GM23338 (cell line): ENCODE measurements around the gene LETMD1. TPM values are rescaled to one million over a fixed set of nuclear protein-coding genes. Genes with fewer than 3 reads are reported as not detected.
A peak's percentile ranks its signal among the peaks of the same experiment; 100 is the strongest.

Experiments
- ATAC-seq: fragments of 200-7000 bp; cut with Tn5 transposase; 3 replicates; pipeline ENCODE4 v1.9.1; 2020
- DNase-seq: peaks from one replicate; pipeline ENCODE4 v3.0.0-alpha.2; 2015; ENCODE audit warnings: low spot score
- H2AFZ ChIP-seq: fragments of 200-600 bp; sonication (generic); 2 replicates; pipeline ENCODE4 v1.8.0; 2016; ENCODE audit warnings: antibody characterized with exemption, mild to moderate bottlenecking, moderate library complexity
- H3F3A ChIP-seq: fragments of 200-600 bp; sonication (generic); replicated peaks from 2 replicates; pipeline ENCODE4 v1.8.0; 2017; ENCODE audit warnings: antibody characterized with exemption, mixed run types, low read depth
- H3K27ac ChIP-seq: fragments of 200-600 bp; sonication (generic); 2 replicates; pipeline ENCODE4 v1.6.1; 2016; ENCODE audit warnings: low read depth
- H3K27me3 ChIP-seq: fragments of 200-600 bp; sonication (generic); 2 replicates; pipeline ENCODE4 v1.8.0; 2016; ENCODE audit warnings: mild to moderate bottlenecking, mixed run types, moderate library complexity; ENCODE audit not compliant: insufficient read depth
- H3K36me3 ChIP-seq: fragments of 200-600 bp; sonication (generic); 2 replicates; pipeline ENCODE4 v1.8.0; 2016; ENCODE audit warnings: mild to moderate bottlenecking; ENCODE audit not compliant: insufficient read depth
- H3K4me1 ChIP-seq: fragments of 200-600 bp; sonication (generic); 2 replicates; pipeline ENCODE4 v1.8.0; 2016; ENCODE audit warnings: mild to moderate bottlenecking, moderate library complexity; ENCODE audit not compliant: insufficient read depth
- H3K4me2 ChIP-seq: fragments of 200-600 bp; sonication (generic); 2 replicates; pipeline ENCODE4 v1.7.1; 2017; ENCODE audit warnings: mixed run types
- H3K4me3 ChIP-seq: fragments of 200-600 bp; sonication (generic); 2 replicates; pipeline ENCODE4 v1.6.1; 2016; ENCODE audit warnings: mixed run types
- H3K79me2 ChIP-seq: fragments of 200-600 bp; sonication (generic); replicated peaks from 2 replicates; pipeline ENCODE4 v1.8.0; 2017; ENCODE audit warnings: mild to moderate bottlenecking; ENCODE audit not compliant: insufficient read depth
- H3K9me2 ChIP-seq: fragments of 200-600 bp; sonication (generic); 2 replicates; pipeline ENCODE4 v1.8.0; 2017; ENCODE audit not compliant: insufficient read depth
- H4K20me1 ChIP-seq: fragments of 200-600 bp; sonication (generic); replicated peaks from 2 replicates; pipeline ENCODE4 v1.8.0; 2017; ENCODE audit warnings: mild to moderate bottlenecking; ENCODE audit not compliant: insufficient read depth
- H3K27ac Mint-ChIP-seq: 2 replicates; pipeline ENCODE4 v1.8.0; 2020; ENCODE audit warnings: inconsistent platforms, mild to moderate bottlenecking, moderate library complexity, mixed read lengths
- H3K27me3 Mint-ChIP-seq: 3 replicates; pipeline ENCODE4 v1.8.0; 2022; ENCODE audit warnings: low read depth, mild to moderate bottlenecking, moderate library complexity, mixed read lengths, inconsistent platforms; ENCODE audit not compliant: insufficient read depth, poor library complexity
- H3K36me3 Mint-ChIP-seq: 3 replicates; pipeline ENCODE4 v1.8.0; 2021; ENCODE audit warnings: low read depth, mild to moderate bottlenecking, inconsistent platforms, moderate library complexity, mixed read lengths
- H3K4me1 Mint-ChIP-seq: 3 replicates; pipeline ENCODE4 v1.8.0; 2020; ENCODE audit warnings: mild to moderate bottlenecking, inconsistent platforms, mixed read lengths
- H3K4me3 Mint-ChIP-seq: 3 replicates; pipeline ENCODE4 v1.8.0; 2021; ENCODE audit warnings: moderate library complexity, mild to moderate bottlenecking, inconsistent platforms, mixed read lengths
- H3K9me3 Mint-ChIP-seq: 3 replicates; pipeline ENCODE4 v1.8.0; 2020; ENCODE audit warnings: moderate library complexity, mild to moderate bottlenecking, inconsistent platforms, mixed read lengths
- CREB1 ChIP-seq: fragments of 250-450 bp; sonication (Bioruptor Pico); IDR thresholded peaks from 2 replicates; pipeline ENCODE4 v1.5.0; 2020; ENCODE audit warnings: low read depth, mild to moderate bottlenecking, moderate library complexity
- EZH2 ChIP-seq: fragments of 200-600 bp; sonication (generic); IDR thresholded peaks from one replicate; pipeline ENCODE4 v1.8.0; 2017; ENCODE audit warnings: antibody characterized with exemption, mild to moderate bottlenecking, low read depth; ENCODE audit not compliant: unreplicated experiment
- EZH2phosphoT487 ChIP-seq: fragments of 200-600 bp; sonication (generic); IDR thresholded peaks from one replicate; pipeline ENCODE4 v1.8.1; 2018; ENCODE audit warnings: antibody characterized with exemption; ENCODE audit not compliant: unreplicated experiment
- POLR2AphosphoS5 ChIP-seq: IDR thresholded peaks from 2 replicates; pipeline ENCODE4 v1.6.1; 2016; ENCODE audit warnings: antibody characterized with exemption, low read depth
- ZNF114 ChIP-seq: fragments of 250-450 bp; sonication (Bioruptor Pico); IDR thresholded peaks from 2 replicates; pipeline ENCODE4 v1.5.0; 2020; ENCODE audit warnings: mild to moderate bottlenecking, moderate library complexity
- polyA plus RNA-seq: library from polyadenylated mRNA; unstranded; fragments of >200 nt; fragmentation: Nextera tagmentation; extraction: Ambion mirVana; gene quantifications from 2 replicates; pipeline ENCODE4 v1.2.1, GENCODE V29; 2016
- total RNA-seq: library from RNA; depleted of rRNA; stranded (reverse); fragments of >200 nt; shearing (Covaris generic); gene quantifications from 2 replicates; pipeline ENCODE4 v1.2.3, GENCODE V29; 2014
- TF ChIP-seq, protein P1 (sequence below): fragments of 250-450 bp; sonication (Bioruptor Pico); IDR thresholded peaks from 2 replicates; pipeline ENCODE4 v1.5.0; 2020; ENCODE audit warnings: mild to moderate bottlenecking, moderate library complexity
- TF ChIP-seq, protein P2 (sequence below): IDR thresholded peaks from 2 replicates; pipeline ENCODE4 v1.6.1; 2016; ENCODE audit warnings: antibody characterized with exemption
- TF ChIP-seq, protein P3 (sequence below), 2 experiments: fragments of 200-600 bp in 1 of 2; sonication (generic) in 1 of 2; conservative IDR thresholded peaks; 2 replicates each; pipeline versions ENCODE4 v1.5.1 to v1.6.1; 2016 to 2017; ENCODE audit warnings: antibody characterized with exemption in 2 of 2, low read depth in 2 of 2, mild to moderate bottlenecking in 2 of 2, moderate library complexity in 1 of 2

Gene LETMD1
- total and polyA plus RNA-seq, 2 experiments from 2014 or later = 15.7 to 29.9 TPM

DNA sequence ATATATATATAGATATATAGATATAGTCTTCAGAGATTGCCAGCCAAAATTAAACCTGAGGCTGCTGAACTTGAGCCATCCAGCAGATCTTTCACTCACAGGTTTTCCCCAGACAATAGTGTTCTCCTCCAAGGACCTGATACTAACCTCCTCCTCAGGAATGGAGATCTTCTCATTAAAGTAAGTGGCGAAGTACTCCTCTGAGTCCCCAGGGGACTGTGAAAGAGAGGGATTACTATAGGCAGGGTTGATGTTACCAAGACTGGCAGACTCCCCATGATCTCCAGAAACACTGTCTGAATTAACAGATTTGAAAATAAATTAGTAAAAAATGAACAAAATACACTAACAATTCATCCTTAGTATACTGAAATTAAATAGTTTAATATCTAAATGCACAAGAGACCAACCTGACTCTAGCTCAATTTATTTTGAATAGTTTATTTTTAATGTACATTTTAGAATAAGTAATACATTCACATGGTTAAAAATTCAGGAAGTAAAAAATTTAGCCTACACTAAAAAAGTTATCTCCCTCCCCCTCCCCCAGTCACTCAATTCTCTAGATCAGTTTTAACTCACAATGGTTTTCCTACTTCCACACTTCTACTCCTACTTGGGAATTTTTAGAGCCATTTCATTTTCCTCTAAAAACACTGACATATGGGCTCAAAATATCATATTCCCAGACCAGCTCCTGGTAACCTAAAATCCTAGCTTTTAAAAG lies 39.6 kb upstream of the LETMD1 start:
- TF ChIP-seq, protein P1, sequence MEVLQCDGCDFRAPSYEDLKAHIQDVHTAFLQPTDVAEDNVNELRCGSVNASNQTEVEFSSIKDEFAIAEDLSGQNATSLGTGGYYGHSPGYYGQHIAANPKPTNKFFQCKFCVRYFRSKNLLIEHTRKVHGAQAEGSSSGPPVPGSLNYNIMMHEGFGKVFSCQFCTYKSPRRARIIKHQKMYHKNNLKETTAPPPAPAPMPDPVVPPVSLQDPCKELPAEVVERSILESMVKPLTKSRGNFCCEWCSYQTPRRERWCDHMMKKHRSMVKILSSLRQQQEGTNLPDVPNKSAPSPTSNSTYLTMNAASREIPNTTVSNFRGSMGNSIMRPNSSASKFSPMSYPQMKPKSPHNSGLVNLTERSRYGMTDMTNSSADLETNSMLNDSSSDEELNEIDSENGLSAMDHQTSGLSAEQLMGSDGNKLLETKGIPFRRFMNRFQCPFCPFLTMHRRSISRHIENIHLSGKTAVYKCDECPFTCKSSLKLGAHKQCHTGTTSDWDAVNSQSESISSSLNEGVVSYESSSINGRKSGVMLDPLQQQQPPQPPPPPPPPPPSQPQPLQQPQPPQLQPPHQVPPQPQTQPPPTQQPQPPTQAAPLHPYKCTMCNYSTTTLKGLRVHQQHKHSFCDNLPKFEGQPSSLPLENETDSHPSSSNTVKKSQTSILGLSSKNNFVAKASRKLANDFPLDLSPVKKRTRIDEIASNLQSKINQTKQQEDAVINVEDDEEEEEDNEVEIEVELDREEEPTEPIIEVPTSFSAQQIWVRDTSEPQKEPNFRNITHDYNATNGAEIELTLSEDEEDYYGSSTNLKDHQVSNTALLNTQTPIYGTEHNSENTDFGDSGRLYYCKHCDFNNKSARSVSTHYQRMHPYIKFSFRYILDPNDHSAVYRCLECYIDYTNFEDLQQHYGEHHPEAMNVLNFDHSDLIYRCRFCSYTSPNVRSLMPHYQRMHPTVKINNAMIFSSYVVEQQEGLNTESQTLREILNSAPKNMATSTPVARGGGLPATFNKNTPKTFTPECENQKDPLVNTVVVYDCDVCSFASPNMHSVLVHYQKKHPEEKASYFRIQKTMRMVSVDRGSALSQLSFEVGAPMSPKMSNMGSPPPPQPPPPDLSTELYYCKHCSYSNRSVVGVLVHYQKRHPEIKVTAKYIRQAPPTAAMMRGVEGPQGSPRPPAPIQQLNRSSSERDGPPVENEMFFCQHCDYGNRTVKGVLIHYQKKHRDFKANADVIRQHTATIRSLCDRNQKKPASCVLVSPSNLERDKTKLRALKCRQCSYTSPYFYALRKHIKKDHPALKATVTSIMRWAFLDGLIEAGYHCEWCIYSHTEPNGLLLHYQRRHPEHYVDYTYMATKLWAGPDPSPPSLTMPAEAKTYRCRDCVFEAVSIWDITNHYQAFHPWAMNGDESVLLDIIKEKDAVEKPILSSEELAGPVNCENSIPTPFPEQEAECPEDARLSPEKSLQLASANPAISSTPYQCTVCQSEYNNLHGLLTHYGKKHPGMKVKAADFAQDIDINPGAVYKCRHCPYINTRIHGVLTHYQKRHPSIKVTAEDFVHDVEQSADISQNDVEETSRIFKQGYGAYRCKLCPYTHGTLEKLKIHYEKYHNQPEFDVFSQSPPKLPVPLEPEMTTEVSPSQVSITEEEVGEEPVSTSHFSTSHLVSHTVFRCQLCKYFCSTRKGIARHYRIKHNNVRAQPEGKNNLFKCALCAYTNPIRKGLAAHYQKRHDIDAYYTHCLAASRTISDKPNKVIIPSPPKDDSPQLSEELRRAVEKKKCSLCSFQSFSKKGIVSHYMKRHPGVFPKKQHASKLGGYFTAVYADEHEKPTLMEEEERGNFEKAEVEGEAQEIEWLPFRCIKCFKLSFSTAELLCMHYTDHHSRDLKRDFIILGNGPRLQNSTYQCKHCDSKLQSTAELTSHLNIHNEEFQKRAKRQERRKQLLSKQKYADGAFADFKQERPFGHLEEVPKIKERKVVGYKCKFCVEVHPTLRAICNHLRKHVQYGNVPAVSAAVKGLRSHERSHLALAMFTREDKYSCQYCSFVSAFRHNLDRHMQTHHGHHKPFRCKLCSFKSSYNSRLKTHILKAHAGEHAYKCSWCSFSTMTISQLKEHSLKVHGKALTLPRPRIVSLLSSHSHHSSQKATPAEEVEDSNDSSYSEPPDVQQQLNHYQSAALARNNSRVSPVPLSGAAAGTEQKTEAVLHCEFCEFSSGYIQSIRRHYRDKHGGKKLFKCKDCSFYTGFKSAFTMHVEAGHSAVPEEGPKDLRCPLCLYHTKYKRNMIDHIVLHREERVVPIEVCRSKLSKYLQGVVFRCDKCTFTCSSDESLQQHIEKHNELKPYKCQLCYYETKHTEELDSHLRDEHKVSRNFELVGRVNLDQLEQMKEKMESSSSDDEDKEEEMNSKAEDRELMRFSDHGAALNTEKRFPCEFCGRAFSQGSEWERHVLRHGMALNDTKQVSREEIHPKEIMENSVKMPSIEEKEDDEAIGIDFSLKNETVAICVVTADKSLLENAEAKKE = no peak
- TF ChIP-seq, protein P2, sequence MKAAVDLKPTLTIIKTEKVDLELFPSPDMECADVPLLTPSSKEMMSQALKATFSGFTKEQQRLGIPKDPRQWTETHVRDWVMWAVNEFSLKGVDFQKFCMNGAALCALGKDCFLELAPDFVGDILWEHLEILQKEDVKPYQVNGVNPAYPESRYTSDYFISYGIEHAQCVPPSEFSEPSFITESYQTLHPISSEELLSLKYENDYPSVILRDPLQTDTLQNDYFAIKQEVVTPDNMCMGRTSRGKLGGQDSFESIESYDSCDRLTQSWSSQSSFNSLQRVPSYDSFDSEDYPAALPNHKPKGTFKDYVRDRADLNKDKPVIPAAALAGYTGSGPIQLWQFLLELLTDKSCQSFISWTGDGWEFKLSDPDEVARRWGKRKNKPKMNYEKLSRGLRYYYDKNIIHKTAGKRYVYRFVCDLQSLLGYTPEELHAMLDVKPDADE = no peak
- TF ChIP-seq EZH2phosphoT487 (no peak), CREB1 (no peak), ZNF114 (CRISPR knock-in tag) (no peak), EZH2 (no peak), POLR2AphosphoS5 (no peak)
- TF ChIP-seq, protein P3, sequence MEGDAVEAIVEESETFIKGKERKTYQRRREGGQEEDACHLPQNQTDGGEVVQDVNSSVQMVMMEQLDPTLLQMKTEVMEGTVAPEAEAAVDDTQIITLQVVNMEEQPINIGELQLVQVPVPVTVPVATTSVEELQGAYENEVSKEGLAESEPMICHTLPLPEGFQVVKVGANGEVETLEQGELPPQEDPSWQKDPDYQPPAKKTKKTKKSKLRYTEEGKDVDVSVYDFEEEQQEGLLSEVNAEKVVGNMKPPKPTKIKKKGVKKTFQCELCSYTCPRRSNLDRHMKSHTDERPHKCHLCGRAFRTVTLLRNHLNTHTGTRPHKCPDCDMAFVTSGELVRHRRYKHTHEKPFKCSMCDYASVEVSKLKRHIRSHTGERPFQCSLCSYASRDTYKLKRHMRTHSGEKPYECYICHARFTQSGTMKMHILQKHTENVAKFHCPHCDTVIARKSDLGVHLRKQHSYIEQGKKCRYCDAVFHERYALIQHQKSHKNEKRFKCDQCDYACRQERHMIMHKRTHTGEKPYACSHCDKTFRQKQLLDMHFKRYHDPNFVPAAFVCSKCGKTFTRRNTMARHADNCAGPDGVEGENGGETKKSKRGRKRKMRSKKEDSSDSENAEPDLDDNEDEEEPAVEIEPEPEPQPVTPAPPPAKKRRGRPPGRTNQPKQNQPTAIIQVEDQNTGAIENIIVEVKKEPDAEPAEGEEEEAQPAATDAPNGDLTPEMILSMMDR (conservative IDR thresholded peaks at IDR 0.05; ENCODE audit: low read depth in 2 of 2) = no peak

More for the DNA sequence above, 39.6 kb upstream of the LETMD1 start:
- no peak overlapping the region for H3K4me3 ChIP-seq
- H3K4me1 Mint-ChIP-seq = peaks cover 36% of the 10 kb centered on the region
- H3K36me3 ChIP-seq = no peaks in the 10 kb centered on the region
- no peak for ATAC-seq
- no peak overlapping the region for H3K4me3 Mint-ChIP-seq
- no peak overlapping the region for H3K27ac ChIP-seq
- peaks cover 44% of the 10 kb centered on the region for H3K36me3 Mint-ChIP-seq
- H4K20me1 ChIP-seq = peaks cover 3% of the 10 kb centered on the region
- H2AFZ ChIP-seq = no peak overlapping the region
- DNase-seq = no peak
- no peaks in the 10 kb centered on the region for H3K9me2 ChIP-seq
- H3K27me3 Mint-ChIP-seq = peaks cover 16% of the 10 kb centered on the region
- H3K4me2 ChIP-seq = peak overlapping the region; percentile 28; the same call in 1 of the 2 replicates
- H3K27ac Mint-ChIP-seq = peak overlapping the region; percentile 56; the same call in 1 of the 2 replicates
- H3F3A ChIP-seq = no peaks in the 10 kb centered on the region
- H3K9me3 Mint-ChIP-seq = no peaks in the 10 kb centered on the region; the same call in 1 of the 3 replicates
- H3K27me3 ChIP-seq = no peaks in the 10 kb centered on the region
- peaks cover 16% of the 10 kb centered on the region for H3K4me1 ChIP-seq
- H3K79me2 ChIP-seq = peaks cover 53% of the 10 kb centered on the region
